GM19455 (cell line): ENCODE measurements around the gene KCNT1.

Experiments
- ATAC-seq: cut with Tn5 transposase; IDR thresholded peaks from one replicate; pipeline ENCODE4 v1.9.1; 2021; ENCODE audit not compliant: unreplicated experiment

KCNT1 gene

DNA sequence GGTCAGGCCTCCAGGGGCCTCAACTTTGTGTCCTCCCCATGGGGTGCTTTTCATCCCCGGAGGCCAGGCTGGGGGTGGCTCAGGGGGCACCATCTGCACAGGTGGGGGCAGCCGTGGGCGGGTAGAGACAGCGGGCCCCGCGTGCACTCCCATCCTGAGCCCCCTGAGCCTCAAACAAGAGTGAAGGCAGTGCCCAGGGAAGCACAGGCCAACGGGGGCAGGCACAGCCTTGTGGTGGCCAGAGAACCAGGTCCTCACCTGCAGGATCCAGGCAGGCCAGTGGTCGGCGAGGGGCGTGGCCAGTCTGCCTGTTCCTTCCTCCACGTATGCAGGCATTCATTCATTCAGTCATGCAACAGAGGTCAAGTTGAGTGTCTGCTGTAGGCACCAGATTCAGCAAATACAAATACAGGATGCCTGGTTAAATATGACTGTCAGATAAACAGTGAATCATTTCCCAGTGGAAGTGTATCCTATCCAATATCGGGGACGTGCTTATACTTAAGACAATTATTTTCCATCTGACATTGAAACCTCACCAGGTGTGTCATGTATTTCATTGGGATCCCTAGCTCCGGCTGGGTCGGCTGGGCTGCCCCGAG lies 22.3 kb downstream of the KCNT1 start:
- no peak for ATAC-seq

DNA sequence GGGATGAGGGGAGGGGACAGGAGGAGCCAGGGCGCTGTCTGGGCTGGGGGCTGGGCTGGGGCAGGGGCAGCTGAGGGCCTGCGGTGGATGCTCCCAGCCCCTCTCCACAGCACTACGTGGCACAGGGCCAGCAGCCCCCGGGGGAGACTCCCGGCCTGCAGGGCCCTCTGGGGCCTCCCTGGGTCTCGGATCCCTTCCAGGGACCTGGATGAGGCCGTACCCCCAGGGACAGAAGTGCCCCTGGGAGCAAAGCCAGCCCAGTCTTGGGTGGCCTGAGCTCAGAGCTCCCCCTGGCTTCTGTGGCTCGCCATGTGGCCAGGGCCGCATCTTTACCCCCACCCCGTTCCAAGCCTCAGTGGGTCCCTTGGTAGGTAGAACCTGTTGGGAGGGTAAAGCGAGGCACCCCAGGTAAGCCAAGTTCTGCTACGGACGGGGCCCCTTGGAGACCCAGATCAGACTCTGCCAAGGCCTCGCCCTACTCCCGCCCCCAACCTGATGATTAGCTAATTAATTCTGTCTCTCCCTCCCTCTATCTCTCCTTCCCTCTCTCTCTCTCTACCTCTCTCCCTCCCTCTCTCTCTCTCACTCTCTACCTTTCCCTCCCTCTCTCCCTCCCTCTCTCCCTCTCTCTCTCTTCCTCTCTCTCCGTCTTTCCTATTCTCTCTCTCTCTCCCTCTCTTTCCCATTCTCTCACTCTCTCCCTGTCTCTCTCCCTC lies 24.3 kb downstream of the KCNT1 start:
- ATAC-seq, result no peak

DNA sequence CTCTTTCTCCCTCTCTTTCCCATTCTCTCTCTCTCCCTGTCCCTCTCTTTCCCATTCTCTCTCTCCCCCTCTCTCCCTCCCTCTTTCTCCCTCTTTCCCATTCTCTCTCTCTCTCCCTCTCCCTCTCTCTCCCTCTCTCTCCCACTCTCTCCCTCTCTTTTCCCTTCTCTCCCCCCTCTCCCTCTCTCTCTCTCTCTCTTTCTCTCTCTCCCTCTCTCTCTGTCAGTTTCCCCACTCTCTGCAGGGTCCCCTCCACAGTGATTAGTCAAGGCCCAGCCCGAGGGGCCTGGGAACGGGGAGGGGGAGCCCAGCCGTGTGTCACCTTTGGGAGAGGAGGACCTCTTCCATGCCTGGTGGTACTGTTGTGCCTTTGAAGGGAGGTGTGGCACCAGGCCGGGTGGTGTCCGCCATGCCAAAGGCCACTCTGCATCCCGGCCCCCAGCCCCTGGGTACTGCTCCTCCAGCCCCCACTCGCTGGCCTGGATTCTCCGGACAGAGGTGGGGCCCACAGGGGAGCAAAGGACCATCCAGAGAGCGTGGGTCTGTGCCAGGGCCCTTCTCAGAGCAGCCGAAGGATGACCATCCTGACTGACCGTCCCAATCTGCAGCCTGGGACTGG lies 25.4 kb downstream of the KCNT1 start:
- ATAC-seq, result no peak

DNA sequence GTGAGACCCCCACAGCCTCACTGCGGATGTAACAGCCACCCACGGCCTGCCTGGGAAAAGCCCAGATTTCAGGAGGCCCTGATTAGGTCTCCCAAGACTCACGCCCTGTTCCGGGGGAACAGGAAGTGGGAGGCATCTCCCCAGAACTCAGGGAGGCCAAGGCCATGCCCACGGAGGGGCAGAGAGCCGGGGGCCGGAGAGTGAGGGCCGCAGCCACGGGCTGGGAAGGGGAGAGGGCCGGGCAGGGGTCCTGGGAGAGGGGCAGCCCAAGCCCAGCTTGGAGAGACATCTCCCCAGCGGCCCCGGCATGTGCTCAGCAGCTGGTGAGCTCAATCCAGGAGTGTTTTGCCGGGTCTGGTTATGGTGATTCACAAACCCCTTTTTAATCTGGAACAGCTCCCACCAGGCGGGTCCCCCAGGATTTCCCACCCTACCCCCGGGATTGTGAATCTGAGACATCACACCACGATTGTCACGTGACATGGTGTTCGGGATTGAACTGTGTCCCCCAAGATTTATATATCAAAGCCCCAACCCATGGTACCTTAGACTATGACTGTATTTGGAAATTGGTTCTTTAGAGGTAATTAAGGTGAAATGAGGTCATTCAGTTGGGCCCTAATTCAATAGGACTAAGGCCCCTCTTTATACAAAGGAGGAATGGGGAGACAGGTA lies 26.6 kb downstream of the KCNT1 start:
- no peak for ATAC-seq

DNA sequence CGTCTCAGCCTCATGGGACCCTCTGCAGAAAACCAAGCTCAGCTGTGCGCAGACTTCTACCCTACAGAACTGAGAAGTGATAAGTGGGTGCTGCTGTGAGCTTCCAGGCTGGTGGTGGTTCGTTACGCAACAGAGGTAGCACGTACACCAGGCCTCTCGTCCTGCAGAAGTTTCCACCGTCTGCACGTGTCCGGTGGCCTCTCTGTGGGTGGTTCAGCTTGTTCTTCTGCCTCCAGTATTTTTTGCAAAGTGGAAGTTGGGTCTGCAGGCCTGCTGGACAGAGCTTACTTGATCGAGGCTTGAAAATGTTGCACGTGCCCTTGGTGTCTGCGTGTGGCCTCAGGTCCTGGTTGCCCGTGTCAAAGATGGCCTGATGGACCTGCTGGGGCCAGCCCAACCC lies 27.5 kb downstream of the KCNT1 start:
- no peak for ATAC-seq

DNA sequence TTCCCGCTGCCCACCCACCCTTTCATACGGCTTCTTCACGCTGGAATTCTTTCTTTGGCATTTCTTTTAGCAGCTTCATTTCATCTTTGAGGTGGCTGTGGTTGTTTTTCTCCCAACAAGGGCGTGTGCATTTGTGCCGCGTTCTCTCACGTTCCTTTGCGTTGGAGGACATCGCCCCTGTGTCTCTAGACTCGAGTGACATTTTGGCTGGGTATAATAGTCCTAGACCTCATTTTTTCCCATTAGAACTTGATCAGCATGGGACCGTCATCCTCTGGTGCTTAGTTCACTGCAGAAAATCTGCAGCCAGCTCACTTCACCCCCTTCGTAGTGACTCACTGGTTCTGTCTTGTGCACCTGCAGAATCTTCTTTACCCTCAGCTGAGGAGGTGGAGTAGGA lies 29.5 kb downstream of the KCNT1 start:
- no peak for ATAC-seq

DNA sequence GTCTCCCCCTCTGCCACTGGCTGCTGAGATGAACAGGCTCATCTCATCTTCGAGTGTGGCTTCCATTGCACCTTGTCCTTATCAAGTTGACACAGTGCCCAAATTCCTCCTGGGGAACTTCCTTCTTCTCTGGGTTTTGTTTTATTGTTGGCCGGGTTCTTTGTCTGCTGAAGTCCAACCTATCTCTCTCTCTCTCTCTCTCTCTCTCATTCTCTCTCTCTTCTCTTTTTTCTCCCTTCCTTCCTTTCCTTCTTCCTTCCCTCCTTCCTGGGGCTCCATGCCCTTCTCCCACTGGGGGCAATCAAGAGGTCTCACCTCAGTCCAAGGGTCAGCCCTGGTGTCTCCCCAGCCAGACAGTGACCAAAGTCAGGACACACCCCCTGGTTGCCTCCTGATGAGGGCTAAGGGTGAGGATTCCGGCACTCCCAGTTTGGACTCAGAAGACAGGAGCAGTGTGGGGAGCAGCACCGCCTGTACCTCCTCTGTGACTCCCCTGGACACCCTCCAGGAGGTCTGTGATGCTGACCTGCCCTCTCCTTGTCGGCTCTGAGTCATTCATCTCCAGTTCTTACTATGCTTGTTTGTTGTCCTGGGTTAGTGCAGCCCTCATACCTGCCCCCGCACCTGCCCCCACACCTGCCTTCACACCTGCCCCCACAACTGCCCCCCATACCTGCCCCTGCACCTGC lies 30.7 kb downstream of the KCNT1 start:
- ATAC-seq, result no peak

DNA sequence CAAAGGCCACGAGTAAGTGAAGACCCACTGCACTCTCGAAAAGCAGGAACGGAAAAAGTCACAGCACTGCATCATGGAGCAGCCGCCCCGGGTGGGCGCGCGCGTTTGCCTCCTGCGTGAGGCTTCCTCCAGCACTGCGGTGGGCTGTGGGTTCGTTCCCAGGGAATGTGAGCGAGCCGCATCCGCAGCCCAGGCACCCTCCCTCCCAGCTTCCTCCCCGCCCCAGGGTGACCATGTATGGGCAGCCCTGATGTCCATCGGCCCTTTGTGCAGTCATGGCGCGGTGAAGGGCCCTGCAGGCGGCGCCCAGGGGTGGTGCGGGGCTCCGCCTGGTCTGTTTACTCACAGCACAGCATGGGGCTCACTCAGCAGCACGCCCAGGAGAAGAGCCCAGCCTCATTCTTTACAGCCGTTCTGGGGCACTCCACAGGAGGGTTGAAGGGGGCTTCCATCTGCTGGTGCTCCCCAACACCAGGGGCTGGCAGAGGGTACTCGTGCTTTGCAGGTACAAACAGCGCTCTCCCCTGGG lies 32.7 kb downstream of the KCNT1 start:
- no peak for ATAC-seq

DNA sequence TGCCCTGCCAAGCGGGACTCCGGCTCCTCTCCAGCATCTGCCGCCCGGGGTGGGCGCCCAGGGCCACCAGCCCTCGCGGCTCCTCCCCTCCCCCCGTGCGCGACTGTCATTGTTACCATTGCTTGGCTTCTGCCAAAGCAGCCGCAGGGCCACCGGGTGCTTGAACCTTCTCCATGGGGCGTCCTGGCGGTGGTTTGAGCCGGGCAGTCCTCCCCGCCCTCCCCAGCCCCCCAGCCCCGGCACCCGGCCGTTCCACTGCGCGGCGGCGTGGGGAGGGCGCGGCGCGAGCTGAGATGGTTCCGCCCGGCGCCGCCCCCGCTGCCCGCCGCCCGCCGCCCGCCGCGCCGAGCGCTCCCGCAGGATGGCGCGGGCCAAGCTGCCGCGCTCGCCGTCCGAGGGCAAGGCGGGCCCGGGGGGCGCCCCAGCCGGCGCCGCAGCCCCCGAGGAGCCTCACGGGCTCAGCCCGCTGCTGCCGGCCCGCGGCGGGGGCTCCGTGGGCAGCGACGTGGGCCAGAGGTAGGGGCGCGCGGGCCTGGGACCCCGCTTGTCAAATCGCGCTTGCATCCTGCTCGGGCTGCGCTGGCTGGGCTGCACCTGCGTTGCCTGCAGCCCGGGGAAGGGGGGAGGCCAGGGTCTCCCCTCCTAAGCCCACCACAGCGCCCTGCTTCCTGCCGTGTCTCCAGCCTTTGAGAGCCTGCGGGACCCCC lies 34.4 kb downstream of the KCNT1 start:
- no peak for ATAC-seq

DNA sequence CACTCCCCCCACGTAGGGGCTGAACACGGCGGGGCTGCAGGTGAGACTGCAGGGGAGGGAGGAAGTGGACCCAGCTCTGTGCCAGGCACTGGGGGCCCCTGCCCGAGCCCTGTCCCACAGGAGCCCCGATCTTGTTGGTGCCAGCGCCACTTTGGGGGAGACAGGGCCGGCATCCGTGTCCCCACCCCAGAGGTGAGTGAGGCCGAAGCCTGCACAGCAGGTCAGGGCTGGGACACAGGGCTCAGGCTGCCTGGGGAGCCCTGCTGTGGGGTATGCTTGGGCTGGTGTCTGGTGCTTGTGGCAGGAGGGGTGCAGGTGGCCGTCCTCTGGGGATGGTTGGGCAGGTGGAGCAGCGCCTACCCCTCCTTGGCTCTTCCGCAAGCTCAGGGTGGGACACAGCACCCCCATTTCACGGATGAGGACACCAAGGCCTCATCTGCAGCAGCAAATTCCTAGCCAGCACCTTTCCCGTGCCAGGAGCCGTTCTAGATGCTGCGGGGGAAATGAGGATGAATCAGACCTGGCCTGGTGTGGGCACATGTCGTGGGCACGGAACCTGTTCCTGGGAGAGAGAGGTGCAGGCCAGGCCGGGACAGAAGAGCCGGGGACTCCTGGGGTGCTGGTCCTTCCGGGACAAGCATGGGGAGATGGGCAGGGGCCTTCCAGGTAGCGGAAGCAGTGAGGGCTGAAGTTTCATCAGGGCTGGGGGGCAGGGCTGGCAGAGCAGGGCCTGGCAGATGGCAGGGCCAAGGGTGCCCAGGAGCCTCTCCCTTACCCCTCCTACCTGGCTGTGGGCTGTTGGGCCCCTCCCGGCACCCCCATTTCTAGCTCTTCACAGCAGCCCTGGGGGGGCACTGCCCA lies 35.2 kb downstream of the KCNT1 start:
- no peak for ATAC-seq

DNA sequence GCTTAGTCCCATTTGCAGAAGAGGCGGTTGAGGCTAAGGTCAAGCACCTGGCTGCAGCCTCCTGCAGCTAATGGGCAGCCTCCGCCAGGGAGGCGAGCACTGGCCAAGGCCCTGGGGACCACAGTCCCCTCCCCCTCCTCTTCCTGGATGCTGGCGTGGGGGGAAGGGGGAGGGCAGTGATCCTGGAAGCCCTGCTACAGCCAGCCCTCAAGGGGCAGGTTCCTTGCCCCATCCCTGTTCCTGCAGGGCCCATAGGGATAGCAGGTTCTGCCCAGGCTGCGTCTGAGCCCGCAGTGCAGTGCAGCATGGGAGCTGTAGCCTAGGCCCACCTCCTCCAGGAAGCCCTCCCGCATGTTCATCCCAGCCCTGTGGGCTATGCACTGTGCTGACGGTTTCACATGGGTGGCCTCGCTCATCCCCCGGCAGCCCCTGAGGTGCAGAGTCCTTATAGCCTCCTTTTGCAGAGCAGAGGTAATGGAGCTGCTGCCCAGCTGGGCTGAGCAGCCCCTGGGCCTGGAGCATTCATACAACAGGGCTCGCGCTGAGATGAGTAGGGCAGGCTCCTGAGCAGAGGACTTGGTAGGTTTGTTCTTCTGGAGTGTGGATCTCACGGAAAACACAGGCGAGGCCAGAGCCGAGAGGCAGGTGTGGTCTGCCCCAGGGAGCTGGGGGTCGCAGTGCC lies 36.0 kb downstream of the KCNT1 start:
- ATAC-seq, result no peak

DNA sequence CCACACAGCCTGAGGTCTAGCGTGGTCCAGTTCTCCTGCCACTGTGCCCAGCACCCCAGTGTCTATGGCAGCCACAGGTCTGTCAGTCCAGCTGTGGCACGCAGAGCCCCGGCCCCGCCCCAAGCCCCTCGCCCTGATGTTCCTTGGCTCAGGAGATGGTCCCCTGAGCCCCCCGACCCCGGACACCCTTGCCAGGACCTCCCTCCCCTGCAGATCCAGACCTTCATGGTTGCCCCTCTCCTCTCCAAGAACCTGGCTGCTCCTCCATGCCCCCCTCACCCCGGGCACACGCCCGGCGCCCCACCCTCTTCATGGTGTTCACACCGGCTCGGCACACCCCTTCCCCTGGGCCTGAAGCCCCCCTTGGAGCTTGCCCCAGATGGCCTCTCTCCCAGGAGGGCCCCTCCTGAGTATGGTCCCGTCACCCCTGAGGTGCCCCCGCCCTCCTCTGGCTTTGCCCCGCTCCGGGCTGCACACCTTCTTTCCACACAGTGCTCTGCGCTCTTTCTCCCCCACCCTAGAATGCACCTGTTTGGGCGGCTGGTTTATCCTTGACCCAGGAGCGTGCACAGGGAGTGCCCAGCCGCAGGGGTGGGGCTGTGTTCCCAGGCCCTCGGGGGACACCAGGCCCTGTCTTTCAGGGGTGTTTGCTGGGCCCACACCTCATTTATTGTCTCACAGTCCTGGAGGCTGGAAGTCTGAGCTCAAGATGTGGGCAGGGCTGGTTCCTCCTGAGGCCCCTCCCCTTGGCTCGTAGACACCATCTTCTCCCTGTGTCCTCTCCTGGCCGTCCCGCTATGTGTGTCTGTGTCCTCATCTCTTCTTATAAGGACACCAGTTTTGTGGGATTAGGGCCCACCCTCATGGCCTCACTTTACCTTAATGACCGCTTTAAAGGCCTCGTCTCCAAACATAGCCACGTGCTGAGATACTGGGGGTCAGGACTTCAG lies 37.6 kb downstream of the KCNT1 start:
- ATAC-seq, result no peak

DNA sequence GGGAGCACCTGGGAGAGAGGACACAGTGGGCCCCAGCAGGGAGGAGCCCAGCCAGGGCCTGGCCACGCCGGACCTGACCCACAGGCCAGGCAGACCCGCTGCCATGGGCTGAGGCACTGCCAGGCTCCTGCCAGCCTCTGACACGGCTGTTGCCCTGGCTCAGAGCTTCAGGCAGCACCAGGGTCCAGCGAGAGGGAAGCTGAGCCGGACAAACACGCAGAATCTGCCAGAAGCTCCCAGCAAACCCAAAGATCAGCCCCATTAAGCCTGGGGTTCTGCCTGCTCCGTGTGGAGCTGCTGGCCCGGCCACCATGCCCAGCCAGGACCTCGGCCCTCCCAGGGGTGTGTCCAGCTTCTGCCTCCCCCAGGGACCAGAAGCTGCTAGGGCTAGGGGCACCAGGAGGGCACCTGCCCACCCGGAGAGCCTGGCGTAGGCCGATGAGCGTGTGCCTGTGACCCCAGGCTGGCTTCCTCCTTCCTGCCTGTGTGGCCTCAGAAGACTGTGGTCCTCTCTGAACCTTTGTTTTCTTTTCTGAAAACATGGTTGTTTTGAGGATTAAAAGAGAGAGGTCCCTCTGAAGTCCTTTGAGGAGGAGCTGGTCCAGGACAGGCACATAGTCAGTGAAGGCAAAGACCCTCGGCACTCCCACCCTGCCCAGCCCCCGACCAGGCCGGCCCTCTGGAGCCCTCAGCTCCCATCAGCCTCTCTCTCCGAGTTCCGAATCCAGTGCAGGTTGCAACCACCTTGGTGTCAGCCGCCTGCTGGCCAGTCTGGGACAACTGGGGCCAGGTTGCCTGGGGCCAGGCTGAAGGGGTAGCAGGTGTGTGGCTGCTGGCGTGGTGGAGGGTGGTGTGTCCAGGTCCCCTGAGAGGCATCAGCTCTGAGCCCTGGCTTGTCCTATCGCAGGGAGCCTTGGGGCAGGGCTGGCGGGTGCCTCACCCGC lies 39.6 kb downstream of the KCNT1 start:
- ATAC-seq, result no peak

DNA sequence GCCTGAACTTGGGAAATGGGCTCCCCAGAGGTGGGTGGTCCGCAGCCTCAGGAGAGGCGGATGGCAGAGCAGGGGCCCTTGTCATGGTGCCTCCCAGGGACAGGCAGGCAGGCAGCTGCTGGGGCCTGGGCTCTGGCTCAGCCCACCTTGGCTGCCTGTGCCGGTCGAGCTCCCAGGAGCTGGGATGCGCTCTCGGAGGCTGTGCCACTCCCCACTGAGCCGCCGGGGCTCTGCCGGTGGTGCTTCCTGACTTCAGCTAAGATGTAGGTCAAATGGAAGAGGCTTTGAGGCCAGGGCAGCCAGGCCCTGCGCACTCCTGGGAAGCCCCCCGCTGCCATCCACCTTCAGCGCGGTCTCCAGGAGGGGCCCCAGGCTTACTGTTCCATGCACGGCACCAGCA lies 41.0 kb downstream of the KCNT1 start:
- no peak for ATAC-seq

DNA sequence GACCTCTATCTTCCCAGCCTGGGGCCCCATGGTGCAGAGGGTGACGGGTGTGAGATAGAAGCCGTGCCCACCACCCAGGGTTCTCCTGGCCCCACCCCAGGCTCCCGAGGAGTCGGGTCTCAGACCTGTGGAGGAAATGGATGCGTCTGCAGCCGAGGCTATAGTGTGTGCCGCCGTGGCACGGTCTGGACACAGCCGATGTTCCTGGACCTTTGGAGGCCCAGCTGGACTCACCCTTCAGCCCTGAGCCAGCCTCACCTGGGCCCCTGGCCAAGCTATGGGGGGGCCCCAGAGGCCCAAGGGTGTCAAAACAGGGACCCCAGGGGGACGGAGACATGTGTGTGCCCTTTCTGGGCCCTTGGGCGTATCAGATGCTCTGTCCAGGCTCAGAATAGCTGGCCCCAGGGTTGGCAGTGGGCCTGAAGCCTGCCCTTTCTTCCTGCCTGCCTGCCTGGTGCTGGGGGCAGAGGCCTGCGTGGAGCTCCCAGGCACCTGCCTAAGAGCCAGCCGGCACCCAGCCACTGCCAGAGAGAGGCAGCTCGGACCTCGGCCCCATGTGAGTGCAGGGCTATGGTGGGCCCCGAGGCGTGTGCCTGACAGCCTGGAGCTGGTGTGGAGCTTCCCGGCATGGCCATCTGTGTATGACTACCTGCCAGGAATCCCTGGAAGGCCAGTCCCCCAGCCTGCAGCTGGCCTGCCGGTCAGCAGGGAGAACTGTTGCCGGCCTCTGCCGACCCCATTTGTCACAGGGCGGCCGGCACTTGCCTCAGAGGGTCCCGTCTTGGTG lies 41.8 kb downstream of the KCNT1 start:
- no peak for ATAC-seq
